NB4 (cell line): Measurements from ENCODE around the gene SLFN5.

Source experiments
- CTCF ChIP-seq: IDR thresholded peaks from one replicate; pipeline ENCODE4 v1.5.1; 2012; ENCODE audit warnings: low read depth, low read length
- POLR2A ChIP-seq: IDR thresholded peaks from 2 replicates; pipeline ENCODE4 v1.6.1; 2011; ENCODE audit warnings: mild to moderate bottlenecking; ENCODE audit not compliant: insufficient read length; ENCODE audit errors: extremely low read depth

- TF ChIP-seq CTCF (no peak), POLR2A (no peak)
These were observed 44.5 kb downstream of the SLFN5 start for GRCh38 chr17:35287286-35287811.
